ENCODE data around the gene ALKBH1.

DNA sequence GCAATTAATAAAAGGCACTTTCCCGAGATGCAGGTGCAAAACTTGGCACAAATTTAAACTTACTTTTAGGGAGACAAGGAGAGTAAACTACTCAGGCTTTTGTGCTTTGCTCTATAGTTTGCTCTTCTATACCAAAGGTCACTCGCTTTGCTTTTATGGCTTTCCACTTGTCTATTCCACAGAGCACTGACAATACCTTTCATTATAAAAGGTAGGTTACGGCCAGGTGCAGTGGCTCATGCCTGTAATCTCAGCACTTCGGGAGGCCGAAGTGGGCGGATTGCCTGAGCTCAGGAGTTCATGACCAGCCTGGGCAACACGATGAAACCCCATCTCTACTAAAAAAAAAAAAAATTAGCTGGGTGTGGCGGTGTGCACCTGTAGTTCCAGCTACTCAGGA is 32.9 kb downstream of the ALKBH1 start:
- TF ChIP-seq, protein P1, sequence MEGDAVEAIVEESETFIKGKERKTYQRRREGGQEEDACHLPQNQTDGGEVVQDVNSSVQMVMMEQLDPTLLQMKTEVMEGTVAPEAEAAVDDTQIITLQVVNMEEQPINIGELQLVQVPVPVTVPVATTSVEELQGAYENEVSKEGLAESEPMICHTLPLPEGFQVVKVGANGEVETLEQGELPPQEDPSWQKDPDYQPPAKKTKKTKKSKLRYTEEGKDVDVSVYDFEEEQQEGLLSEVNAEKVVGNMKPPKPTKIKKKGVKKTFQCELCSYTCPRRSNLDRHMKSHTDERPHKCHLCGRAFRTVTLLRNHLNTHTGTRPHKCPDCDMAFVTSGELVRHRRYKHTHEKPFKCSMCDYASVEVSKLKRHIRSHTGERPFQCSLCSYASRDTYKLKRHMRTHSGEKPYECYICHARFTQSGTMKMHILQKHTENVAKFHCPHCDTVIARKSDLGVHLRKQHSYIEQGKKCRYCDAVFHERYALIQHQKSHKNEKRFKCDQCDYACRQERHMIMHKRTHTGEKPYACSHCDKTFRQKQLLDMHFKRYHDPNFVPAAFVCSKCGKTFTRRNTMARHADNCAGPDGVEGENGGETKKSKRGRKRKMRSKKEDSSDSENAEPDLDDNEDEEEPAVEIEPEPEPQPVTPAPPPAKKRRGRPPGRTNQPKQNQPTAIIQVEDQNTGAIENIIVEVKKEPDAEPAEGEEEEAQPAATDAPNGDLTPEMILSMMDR (IDR thresholded peaks at IDR 0.05), result no peak
- TF ChIP-seq POLR2A (IDR thresholded peaks at IDR 0.05), result no peak
